HG02981 (cell line): Measurements from ENCODE around the gene GRAP.

ENCODE experiments used
- ATAC-seq: cut with Tn5 transposase; IDR thresholded peaks from one replicate; pipeline ENCODE4 v1.9.1; 2021; ENCODE audit warnings: mild to moderate bottlenecking, moderate library complexity; ENCODE audit not compliant: unreplicated experiment

Gene GRAP

GRCh38 chr17:19003543-19004420, 43.0 kb downstream of the GRAP start:
- ATAC-seq, result no peak

- no peak for ATAC-seq
Observed at GRCh38 chr17:19002805-19003542, 43.8 kb downstream of the GRAP start.

DNA sequence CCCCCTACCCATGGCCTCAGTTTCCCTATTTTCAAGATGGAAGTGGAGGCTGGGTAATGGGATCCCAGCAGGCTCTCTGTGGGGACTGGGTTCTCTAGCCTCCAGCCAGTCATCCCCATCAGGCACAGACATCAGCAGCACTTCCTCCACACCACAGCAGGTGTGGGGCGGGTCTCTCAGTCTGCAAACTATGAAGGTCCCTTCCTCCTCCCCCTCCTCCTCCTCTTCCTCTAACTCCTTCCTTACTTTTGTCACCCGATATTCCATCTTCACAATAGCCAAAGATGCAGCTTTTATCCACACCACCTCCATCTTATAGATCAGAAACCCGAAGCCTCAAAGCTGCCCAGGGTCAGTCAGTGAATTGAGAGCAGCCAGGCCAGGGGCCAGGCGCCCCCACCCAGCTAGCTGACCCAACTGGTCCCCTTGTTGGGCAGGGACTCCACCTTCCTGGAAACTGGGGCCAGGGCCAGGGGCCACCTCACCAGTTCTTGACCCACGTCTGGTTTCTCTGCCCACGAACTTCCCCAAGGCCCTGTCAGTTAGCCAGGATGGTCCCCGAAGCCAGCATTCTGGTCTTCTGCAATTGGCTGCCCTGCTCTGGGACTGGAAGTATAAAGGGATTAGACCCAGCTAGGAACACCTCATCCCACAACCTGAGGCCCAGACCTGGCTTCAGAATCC, 44.7 kb downstream of the GRAP start:
- ATAC-seq, result no peak

GRCh38 chr17:19000531-19001325, 46.0 kb downstream of the GRAP start:
- ATAC-seq, result no peak

DNA sequence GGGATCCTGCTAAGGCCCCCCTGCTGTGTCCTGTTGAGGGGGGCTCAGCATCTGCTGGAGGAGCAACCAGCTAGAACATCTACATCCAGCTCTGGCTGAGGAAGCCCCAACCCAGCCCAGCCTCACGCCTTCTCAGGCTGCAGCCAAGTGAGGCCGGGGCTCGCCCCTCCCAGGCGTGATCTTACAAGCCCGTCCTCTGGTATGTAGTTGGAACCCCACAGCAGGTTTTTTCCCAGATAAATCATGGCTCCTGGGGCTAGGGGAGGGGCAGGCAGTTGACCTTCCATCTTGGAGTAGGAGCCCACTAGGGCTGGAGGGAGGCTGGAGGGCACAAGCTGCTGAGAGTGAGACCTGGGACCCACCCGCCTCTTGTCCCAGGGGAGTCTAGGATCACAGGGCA, 46.8 kb downstream of the GRAP start:
- ATAC-seq, result no peak

- no peak for ATAC-seq
Observed at GRCh38 chr17:18999394-18999793, 47.4 kb downstream of the GRAP start.

- no peak for ATAC-seq
Observed at GRCh38 chr17:18997650-18998196, 49.0 kb downstream of the GRAP start.

- ATAC-seq, result no peak
Observed at GRCh38 chr17:18996458-18996857, 50.3 kb downstream of the GRAP start.

DNA sequence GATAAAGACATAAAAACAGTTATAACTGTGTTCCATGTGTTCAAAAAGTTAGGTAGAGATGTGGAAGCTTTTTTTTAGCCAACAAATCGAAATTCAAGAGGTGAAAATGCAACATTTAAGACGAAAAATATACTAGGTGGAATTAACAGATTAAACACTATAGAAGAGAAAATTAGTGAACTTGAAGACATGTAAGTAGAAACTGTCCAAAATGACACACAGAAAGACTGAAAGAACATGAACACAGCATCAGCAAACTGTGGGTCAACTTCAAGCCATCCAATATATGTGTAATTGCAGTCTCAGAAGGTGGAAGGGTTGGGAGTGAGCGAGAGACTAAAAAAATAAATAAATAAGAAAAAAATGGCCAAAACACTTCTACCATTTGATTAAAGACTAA, 51.5 kb downstream of the GRAP start:
- no peak for ATAC-seq

DNA sequence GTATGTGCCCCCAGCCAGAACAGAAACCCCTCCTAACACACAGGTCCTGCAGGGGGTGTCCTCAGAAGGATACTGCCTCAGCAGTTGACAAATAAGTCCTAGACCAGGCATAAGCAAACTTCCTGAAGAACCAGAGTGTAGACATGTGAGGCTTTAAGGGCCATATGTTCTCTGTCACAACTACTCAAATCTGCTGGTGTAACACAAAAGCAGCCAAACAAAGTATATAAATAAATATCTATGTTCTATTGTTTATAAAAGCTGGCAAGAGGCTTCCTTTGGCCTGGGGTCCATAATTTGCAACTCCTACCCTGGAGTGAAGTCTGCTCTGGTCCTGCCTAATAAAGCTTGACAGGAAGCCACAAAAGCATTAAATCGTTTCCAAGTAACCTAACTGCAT, 52.1 kb downstream of the GRAP start:
- no peak for ATAC-seq

DNA sequence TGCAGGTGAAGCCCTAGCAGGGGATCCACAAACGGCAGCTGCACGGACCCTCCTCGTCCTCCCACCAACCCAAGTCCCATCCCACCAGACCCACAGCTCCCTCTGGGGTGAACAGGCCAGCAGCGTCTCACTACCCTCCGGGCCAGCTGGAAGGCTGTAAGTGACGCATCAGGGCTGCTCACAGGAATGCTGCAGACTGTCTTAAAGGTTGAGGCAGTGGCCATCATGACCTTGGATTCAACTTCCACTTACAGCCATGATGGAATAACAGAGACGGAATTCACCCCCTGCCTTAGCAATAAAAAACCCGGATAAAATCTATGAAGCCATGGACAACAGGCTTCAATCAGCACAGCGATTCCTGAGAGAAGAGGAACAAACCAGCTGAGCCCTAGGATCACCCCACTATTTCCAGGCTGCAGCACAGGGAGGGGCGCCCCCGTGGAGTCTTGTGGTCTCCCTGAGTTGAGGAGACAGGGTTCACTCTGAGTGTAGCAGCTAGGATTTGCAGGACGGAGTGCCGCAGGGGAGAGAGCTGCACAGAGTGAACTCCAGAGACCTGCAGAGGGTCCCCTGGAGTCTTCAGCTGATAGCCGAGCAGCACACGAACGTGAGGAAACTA, 52.7 kb downstream of the GRAP start:
- ATAC-seq, result no peak

DNA sequence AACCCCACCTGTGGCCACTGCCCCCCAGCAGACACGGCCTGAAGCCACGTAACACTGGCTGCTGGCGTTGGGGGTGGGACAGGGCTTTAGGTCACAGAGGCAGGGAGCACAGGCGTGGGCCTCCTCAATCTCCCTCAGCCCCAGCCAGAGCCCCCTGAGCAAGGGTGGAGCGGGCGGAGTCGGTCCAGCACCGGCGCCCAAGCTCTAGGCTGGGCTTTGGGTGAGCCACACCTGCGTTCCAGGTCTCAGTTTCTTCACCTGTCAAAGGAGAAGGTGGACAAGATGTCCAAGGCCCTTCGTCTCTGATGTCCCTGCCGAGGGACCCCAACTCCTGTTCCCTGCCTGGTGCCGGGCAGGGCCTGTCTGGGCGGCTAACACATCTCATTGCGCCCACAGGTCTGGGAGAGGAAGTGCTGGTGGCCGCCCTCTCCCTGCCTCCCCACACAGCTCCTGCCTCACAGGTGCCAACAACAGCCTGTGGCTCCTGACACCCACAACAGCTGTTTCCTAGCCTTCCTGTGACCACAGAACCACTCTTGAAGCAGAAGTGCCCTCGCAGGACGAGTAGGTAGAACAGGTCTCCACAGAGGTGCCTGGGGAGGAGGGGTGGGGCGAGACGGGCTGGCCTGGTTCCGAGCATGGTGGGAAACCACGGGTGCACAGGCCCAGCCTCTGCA, 54.2 kb downstream of the GRAP start:
- peak; percentile 57 for ATAC-seq

- ATAC-seq, result no peak
Observed at GRCh38 chr17:18991531-18992315, 55.0 kb downstream of the GRAP start.

DNA sequence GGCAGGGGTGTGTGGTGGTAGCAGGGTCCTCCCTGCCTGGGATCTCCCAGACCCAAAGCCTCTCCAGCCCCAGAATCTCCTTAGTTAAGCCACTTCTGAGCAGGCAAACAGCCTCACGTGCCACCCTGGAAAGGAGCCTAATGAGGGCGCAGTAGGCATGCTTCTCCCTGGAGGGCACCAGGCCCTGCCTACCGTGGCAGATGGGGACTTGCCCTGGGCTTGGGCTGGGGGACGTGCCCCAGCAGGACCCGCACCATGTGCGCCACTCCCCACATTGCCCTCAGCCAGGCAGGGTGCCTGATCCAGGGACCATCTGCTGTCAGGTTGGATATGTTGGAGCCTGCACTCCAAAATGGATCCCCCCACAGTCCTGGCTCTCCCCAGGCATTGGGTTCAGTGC, 56.4 kb downstream of the GRAP start:
- ATAC-seq, result no peak

DNA sequence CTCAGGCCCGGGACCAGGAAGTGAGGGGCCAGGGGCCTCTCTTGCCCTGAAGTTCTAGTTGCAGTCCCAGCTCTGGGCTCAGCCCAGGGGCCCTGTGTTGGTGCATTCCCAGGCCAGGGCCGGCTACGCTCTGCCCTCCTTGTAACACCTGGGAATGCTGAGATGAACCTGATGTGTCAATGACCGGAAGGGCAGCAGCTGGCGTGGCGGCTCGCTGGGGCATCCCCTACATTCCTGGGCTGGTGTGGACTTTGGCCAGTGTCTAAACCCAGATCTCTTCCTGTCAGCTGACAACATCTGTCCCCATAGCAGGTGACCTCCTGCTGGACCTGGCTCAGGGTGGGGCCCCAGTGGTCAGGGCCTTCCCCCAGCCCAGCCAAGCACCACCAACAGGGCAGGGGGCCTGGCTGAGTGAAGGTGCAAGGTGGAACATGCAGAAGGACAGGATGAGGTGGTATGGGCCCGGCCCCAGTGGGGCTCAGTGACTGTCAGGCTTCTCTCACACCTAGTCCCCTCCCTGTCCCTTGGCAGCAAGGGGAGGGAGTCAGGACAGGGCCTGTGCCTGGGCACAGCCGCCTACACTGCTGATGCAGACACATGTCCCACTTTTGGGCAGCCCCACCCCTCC, 58.1 kb downstream of the GRAP start:
- no peak for ATAC-seq

DNA sequence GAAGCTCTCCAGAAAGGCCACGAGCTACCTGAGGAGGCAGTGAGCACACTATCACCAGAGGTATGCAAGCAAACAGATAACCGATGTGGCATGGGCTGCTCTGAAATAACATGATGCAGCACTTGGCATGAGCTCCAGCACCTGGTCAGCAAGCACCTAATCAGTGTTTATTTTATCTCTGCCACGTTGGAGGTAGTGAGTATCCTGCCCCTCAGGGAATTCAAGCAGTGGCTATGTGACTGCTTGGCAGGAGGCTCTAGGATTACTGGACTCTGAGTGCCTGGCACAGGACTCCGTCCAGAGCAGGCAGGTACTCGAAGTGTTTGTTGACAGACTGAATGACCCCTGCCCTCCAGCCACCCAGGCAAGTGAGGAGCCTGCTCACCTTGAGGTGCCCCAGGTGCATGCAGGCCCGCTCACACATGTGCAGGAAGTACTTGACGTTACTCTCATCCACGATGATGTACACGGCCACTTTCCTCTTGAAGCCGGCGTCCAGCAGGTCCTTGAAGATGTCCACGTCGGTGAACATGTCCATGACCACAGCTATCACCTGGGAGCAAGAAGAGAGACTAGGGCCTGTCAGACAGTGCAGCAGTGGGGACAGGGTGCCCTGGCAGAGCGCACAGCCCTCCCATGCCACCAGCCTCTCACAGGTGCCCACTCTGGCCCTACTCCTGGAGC, 58.8 kb downstream of the GRAP start:
- ATAC-seq, result no peak

DNA sequence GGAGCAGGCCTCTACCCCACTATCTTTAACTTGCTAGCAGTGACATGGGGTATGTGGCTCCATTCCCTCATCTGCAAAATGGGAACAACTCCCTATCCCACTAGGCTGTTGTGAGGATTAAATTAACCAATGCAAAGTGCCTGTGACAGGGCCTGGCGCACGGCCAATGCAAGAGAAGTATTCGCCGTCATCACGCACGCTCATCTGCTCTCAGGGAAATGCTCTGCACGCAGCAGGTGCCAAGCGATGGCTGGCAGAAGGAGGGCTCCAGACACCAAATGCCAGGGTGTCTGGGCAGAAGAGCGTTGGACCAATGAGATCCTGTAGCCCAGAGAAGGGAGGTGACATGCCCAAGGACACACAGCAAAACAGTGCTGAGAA, 59.5 kb downstream of the GRAP start:
- no peak for ATAC-seq
